ENCODE results near the gene POLR2M. TPM values are rescaled to one million over a fixed set of nuclear protein-coding genes. Genes with fewer than 3 reads are reported as not detected.

POLR2M gene
- total RNA-seq, 5 donors from 2014 or later (not counting 1 experiment from before 2014, with no cell fraction given) = 85.7 to 98.0 (median 91.4) TPM

- ATAC-seq (replicated peaks in 1 of 4) = no peak
- Histone ChIP-seq H3K36me3 (ENCODE audit: control insufficient read depth in 2 of 2, extremely low read depth in 1 of 2, insufficient read depth in 1 of 2, low read length in 1 of 2) (no peaks in the 10 kb centered on the region), H3K4me3 (ENCODE audit: control insufficient read depth in 1 of 2, extremely low read depth in 1 of 2, low read length in 1 of 2) (no peak overlapping the region), H3K4me1 (ENCODE audit: control insufficient read depth in 1 of 2, extremely low read depth in 1 of 2, insufficient read depth in 2 of 2, low read length in 2 of 2) (peaks cover 0 to 3% of the 10 kb centered on the region in 2 experiments), H3K27me3 (replicated peaks in 1 of 2; ENCODE audit: control insufficient read depth in 2 of 2, extremely low read depth in 1 of 2, insufficient read depth in 2 of 2, low read length in 1 of 2) (no peaks in the 10 kb centered on the region), H3K27ac (ENCODE audit: low read length) (no peak overlapping the region), H3K9me3 (no peaks in the 10 kb centered on the region)
- no peak for DNase-seq
- WGBS (ENCODE audit: insufficient coverage) = no CpG with 5 or more reads among the region's 5 CpGs
- no peak overlapping the region for H3K27ac Mint-ChIP-seq
- H3K4me1 Mint-ChIP-seq = peaks cover 5 to 13% (median 6%) of the 10 kb centered on the region in 3 donors
- peaks cover 10% of the 10 kb centered on the region for H3K36me3 Mint-ChIP-seq
- H3K4me3 Mint-ChIP-seq = no peak overlapping the region
- ChIA-PET POLR2A (no interaction called here), CTCF (interaction anchor here in 1 of 2 donors (0.6 to 1.0 kb wide), 3 partner anchors 9 to 172 kb away, joined by 3 to 4 read pairs (median 3); no protein-coding TSS in a partner anchor)
- no peaks in the 10 kb centered on the region for H3K9me3 Mint-ChIP-seq
- H3K27me3 Mint-ChIP-seq = no peaks in the 10 kb centered on the region
These were observed 24.4 kb downstream of the POLR2M start for GRCh38 chr15:57730876-57731275.

DNA sequence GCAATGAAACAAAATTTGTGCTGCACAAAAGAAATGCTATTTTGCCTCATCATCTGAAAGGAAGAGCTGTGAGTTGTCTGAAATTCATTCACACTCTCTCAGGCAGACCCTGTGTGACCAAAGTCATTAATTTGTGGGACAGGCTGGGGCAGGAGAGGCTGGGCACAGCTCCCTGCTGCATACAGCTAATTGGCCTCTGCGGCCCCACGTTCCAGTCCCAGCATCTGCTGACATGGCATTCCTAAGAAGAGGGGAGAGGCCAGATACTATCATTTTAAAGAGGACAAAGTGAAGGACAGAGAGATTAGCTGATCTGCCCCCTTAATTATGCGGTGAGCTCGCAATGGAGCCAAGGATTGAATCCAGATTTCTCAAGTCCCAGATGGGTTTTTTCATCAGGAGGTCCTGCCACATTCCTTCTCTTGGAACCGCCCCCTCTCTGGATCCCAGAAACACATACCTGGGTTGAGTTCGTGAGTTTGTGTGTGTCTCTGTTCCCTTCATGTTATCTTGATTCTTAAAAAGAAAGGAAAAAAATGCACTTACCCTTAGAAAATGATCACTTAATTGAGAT, 25.1 kb downstream of the POLR2M start:
- Histone ChIP-seq H3K9me3 (no peaks in the 10 kb centered on the region), H3K27ac (ENCODE audit: low read length) (no peak overlapping the region), H3K4me1 (ENCODE audit: control insufficient read depth in 1 of 2, extremely low read depth in 1 of 2, insufficient read depth in 2 of 2, low read length in 2 of 2) (peaks cover 0 to 3% of the 10 kb centered on the region in 2 experiments), H3K36me3 (ENCODE audit: control insufficient read depth in 2 of 2, extremely low read depth in 1 of 2, insufficient read depth in 1 of 2, low read length in 1 of 2) (no peaks in the 10 kb centered on the region), H3K4me3 (ENCODE audit: control insufficient read depth in 1 of 2, extremely low read depth in 1 of 2, low read length in 1 of 2) (no peak overlapping the region), H3K27me3 (replicated peaks in 1 of 2; ENCODE audit: control insufficient read depth in 2 of 2, extremely low read depth in 1 of 2, insufficient read depth in 2 of 2, low read length in 1 of 2) (no peaks in the 10 kb centered on the region)
- ATAC-seq (replicated peaks in 1 of 4) (no peak), DNase-seq (no peak)
- WGBS (ENCODE audit: insufficient coverage) = 100% methylated on average over 1 of the region's 6 CpGs
- H3K9me3 Mint-ChIP-seq = no peaks in the 10 kb centered on the region
- no peak overlapping the region for H3K27ac Mint-ChIP-seq
- no peaks in the 10 kb centered on the region for H3K27me3 Mint-ChIP-seq
- ChIA-PET CTCF (interaction anchor here (0.6 to 1.0 kb wide), 6 partner anchors 19 to 1084 kb away, joined by 3 to 11 read pairs (median 6); no protein-coding TSS in a partner anchor), POLR2A (no interaction called here)
- no peak overlapping the region for H3K4me3 Mint-ChIP-seq
- peaks cover 5 to 13% (median 6%) of the 10 kb centered on the region in 3 donors for H3K4me1 Mint-ChIP-seq
- H3K36me3 Mint-ChIP-seq = peaks cover 6% of the 10 kb centered on the region

DNA sequence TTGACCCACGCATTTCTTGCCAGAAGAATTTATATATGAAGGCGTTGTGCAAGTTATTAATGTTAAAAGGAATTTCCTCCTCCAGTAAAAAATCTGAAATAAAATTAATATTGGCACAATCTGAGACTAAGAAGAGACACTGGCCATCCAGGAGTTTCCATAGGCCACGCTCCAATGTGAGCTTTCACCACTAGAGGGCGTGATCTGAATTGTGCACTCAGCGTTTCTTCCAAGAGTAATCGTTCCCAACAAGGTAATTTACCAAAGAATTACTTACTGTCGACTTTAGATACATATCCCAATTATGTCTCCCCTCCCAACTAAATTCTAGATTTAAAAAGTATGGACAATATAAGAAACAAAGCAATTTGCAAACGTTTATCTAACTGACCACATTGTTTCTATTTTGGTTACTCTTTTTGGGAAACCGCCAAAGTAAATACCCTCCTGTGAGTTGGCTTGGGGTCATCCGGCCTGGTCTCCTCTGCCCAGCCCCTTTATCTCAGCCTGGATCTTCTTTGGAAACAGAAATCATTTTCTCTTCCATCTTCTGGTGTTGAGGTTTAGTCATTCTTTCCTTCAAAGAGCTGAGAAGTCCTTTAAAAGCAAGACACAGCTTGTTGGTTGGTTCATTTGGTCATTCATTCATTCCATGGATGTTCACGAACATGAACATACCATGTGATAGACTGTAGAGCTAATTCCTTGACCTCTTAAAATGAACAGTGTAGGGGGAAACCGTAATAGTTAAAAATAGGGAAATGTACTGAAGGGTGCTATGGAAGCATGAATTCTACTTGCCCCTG, 26.2 kb downstream of the POLR2M start:
- Mint-ChIP-seq H3K36me3 (peaks cover 7% of the 10 kb centered on the region), H3K4me1 (peaks cover 9 to 18% (median 9%) of the 10 kb centered on the region in 3 donors), H3K9me3 (peaks cover 0 to 3% (median 0%) of the 10 kb centered on the region in 3 donors), H3K27me3 (no peaks in the 10 kb centered on the region), H3K4me3 (no peak overlapping the region), H3K27ac (no peak overlapping the region)
- Histone ChIP-seq H3K9me3 (no peaks in the 10 kb centered on the region), H3K4me3 (ENCODE audit: control insufficient read depth in 1 of 2, extremely low read depth in 1 of 2, low read length in 1 of 2) (no peak overlapping the region), H3K27ac (ENCODE audit: low read length) (no peak overlapping the region), H3K36me3 (ENCODE audit: control insufficient read depth in 2 of 2, extremely low read depth in 1 of 2, insufficient read depth in 1 of 2, low read length in 1 of 2) (no peaks in the 10 kb centered on the region), H3K4me1 (ENCODE audit: control insufficient read depth in 1 of 2, extremely low read depth in 1 of 2, insufficient read depth in 2 of 2, low read length in 2 of 2) (peaks cover 3% of the 10 kb centered on the region in 2 experiments), H3K27me3 (replicated peaks in 1 of 2; ENCODE audit: control insufficient read depth in 2 of 2, extremely low read depth in 1 of 2, insufficient read depth in 2 of 2, low read length in 1 of 2) (no peaks in the 10 kb centered on the region)
- ChIA-PET POLR2A (interaction anchor here in 1 of 2 donors (0.6 kb wide), 1 partner anchor 105 kb away, joined by 5 read pairs; no protein-coding TSS in a partner anchor), CTCF (interaction anchor here (0.6 to 1.0 kb wide), 6 partner anchors 15 to 1083 kb away, joined by 3 to 11 read pairs (median 4); no protein-coding TSS in a partner anchor)
- DNase-seq (peak in 19 of 35 experiments; percentile 4 to 69 (median 30)), ATAC-seq (replicated peaks in 1 of 4) (peak in 1 of 4 experiments; percentile 45)
- WGBS (ENCODE audit: insufficient coverage) = 27% methylated on average over 3 of the region's 12 CpGs

- H3K4me3 ChIP-seq (ENCODE audit: control insufficient read depth in 1 of 2, extremely low read depth in 1 of 2, low read length in 1 of 2) = no peak overlapping the region
- no peaks in the 10 kb centered on the region for H3K9me3 ChIP-seq
- Mint-ChIP-seq H3K4me3 (no peak overlapping the region), H3K36me3 (peaks cover 7% of the 10 kb centered on the region), H3K27me3 (no peaks in the 10 kb centered on the region), H3K4me1 (peaks cover 12 to 20% (median 12%) of the 10 kb centered on the region in 3 donors), H3K9me3 (peaks cover 0 to 3% (median 0%) of the 10 kb centered on the region in 3 donors), H3K27ac (no peak overlapping the region)
- DNase-seq (no peak), ATAC-seq (replicated peaks in 1 of 4) (no peak)
- POLR2A ChIA-PET = no interaction called here
- no peaks in the 10 kb centered on the region for H3K36me3 ChIP-seq (ENCODE audit: control insufficient read depth in 2 of 2, extremely low read depth in 1 of 2, insufficient read depth in 1 of 2, low read length in 1 of 2)
- H3K27me3 ChIP-seq (replicated peaks in 1 of 2; ENCODE audit: control insufficient read depth in 2 of 2, extremely low read depth in 1 of 2, insufficient read depth in 2 of 2, low read length in 1 of 2) = no peaks in the 10 kb centered on the region
- H3K4me1 ChIP-seq (ENCODE audit: control insufficient read depth in 1 of 2, extremely low read depth in 1 of 2, insufficient read depth in 2 of 2, low read length in 2 of 2) = peaks cover 3 to 4% of the 10 kb centered on the region in 2 experiments
- H3K27ac ChIP-seq (ENCODE audit: low read length) = no peak overlapping the region
- CTCF ChIA-PET = no interaction called here
- WGBS (ENCODE audit: insufficient coverage) = 100% methylated on average over 1 of the region's 2 CpGs
These were observed 28.3 kb downstream of the POLR2M start for GRCh38 chr15:57734860-57735259.

DNA sequence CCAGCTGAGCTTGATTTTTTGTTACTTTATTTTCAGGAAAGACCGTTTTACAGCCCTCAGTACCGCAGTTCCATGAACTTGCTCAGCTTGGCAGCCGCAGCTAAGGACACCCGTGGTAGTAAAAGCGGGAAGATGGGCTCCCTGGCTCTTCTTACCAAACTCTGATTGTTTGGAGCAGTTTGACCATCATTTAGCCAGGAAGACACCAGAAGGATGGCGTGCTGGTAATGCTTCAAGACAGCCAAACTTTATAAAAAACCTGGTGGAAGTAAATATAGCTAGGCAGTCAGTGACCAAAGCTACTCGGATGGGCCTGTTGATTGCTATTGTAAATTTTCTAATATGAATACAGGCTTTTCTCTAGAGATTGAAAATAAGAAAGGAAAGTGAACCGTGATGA, 28.9 kb downstream of the POLR2M start:
- H3K27me3 ChIP-seq (replicated peaks in 1 of 2; ENCODE audit: control insufficient read depth in 2 of 2, extremely low read depth in 1 of 2, insufficient read depth in 2 of 2, low read length in 1 of 2) = no peaks in the 10 kb centered on the region
- H3K4me3 ChIP-seq (ENCODE audit: control insufficient read depth in 1 of 2, extremely low read depth in 1 of 2, low read length in 1 of 2) = no peak overlapping the region
- H3K4me1 ChIP-seq (ENCODE audit: control insufficient read depth in 1 of 2, extremely low read depth in 1 of 2, insufficient read depth in 2 of 2, low read length in 2 of 2) = peaks cover 3 to 4% of the 10 kb centered on the region in 2 experiments
- ChIA-PET CTCF (interaction anchor here in 1 of 2 donors (0.6 kb wide), 1 partner anchor 22 kb away, joined by 3 read pairs; no protein-coding TSS in a partner anchor), POLR2A (no interaction called here)
- H3K4me3 Mint-ChIP-seq = no peak overlapping the region
- no peak for ATAC-seq (replicated peaks in 1 of 4)
- H3K4me1 Mint-ChIP-seq = peaks cover 12 to 20% (median 12%) of the 10 kb centered on the region in 3 donors
- peaks cover 7% of the 10 kb centered on the region for H3K36me3 Mint-ChIP-seq
- peaks cover 0 to 3% (median 0%) of the 10 kb centered on the region in 3 donors for H3K9me3 Mint-ChIP-seq
- DNase-seq = no peak
- 93% methylated on average over 5 of the region's 8 CpGs for whole genome bisulfite sequencing (ENCODE audit: insufficient coverage)
- H3K9me3 ChIP-seq = no peaks in the 10 kb centered on the region
- H3K27ac ChIP-seq (ENCODE audit: low read length) = no peak overlapping the region
- no peaks in the 10 kb centered on the region for H3K36me3 ChIP-seq (ENCODE audit: control insufficient read depth in 2 of 2, extremely low read depth in 1 of 2, insufficient read depth in 1 of 2, low read length in 1 of 2)
- H3K27me3 Mint-ChIP-seq = no peaks in the 10 kb centered on the region
- no peak overlapping the region for H3K27ac Mint-ChIP-seq

GRCh38 chr15:57735891-57736290, 29.4 kb downstream of the POLR2M start:
- 100% methylated on average over 1 of the region's 4 CpGs for WGBS (ENCODE audit: insufficient coverage)
- H3K4me1 ChIP-seq (ENCODE audit: control insufficient read depth in 1 of 2, extremely low read depth in 1 of 2, insufficient read depth in 2 of 2, low read length in 2 of 2) = peaks cover 3 to 4% of the 10 kb centered on the region in 2 experiments
- H3K36me3 Mint-ChIP-seq = peaks cover 7% of the 10 kb centered on the region
- no peak for DNase-seq
- H3K9me3 Mint-ChIP-seq = peaks cover 0 to 3% (median 0%) of the 10 kb centered on the region in 3 donors
- H3K9me3 ChIP-seq = no peaks in the 10 kb centered on the region
- no peaks in the 10 kb centered on the region for H3K27me3 ChIP-seq (replicated peaks in 1 of 2; ENCODE audit: control insufficient read depth in 2 of 2, extremely low read depth in 1 of 2, insufficient read depth in 2 of 2, low read length in 1 of 2)
- ChIA-PET CTCF (interaction anchor here in 1 of 2 donors (0.6 kb wide), 1 partner anchor 23 kb away, joined by 3 read pairs; no protein-coding TSS in a partner anchor), POLR2A (no interaction called here)
- no peak overlapping the region for H3K4me3 Mint-ChIP-seq
- peaks cover 12 to 20% (median 12%) of the 10 kb centered on the region in 3 donors for H3K4me1 Mint-ChIP-seq
- H3K4me3 ChIP-seq (ENCODE audit: control insufficient read depth in 1 of 2, extremely low read depth in 1 of 2, low read length in 1 of 2) = no peak overlapping the region
- H3K27me3 Mint-ChIP-seq = no peaks in the 10 kb centered on the region
- H3K27ac ChIP-seq (ENCODE audit: low read length) = no peak overlapping the region
- no peak for ATAC-seq (replicated peaks in 1 of 4)
- no peak overlapping the region for H3K27ac Mint-ChIP-seq
- H3K36me3 ChIP-seq (ENCODE audit: control insufficient read depth in 2 of 2, extremely low read depth in 1 of 2, insufficient read depth in 1 of 2, low read length in 1 of 2) = no peaks in the 10 kb centered on the region
